GM20000 (cell line): ENCODE measurements around the gene C6orf120.

Source experiments
- DNase-seq: peaks from one replicate; pipeline ENCODE4 v3.0.0; 2012; ENCODE audit warnings: low spot score
- TF ChIP-seq, protein P1 (sequence below): IDR thresholded peaks from 2 replicates; pipeline ENCODE4 v1.5.1; 2012; ENCODE audit warnings: mild to moderate bottlenecking, control low read depth; ENCODE audit errors: extremely low read depth, missing control alignments

Gene C6orf120

GRCh38 chr6:169667716-169668115 lies 34.2 kb upstream of the C6orf120 start:
- TF ChIP-seq, protein P1, sequence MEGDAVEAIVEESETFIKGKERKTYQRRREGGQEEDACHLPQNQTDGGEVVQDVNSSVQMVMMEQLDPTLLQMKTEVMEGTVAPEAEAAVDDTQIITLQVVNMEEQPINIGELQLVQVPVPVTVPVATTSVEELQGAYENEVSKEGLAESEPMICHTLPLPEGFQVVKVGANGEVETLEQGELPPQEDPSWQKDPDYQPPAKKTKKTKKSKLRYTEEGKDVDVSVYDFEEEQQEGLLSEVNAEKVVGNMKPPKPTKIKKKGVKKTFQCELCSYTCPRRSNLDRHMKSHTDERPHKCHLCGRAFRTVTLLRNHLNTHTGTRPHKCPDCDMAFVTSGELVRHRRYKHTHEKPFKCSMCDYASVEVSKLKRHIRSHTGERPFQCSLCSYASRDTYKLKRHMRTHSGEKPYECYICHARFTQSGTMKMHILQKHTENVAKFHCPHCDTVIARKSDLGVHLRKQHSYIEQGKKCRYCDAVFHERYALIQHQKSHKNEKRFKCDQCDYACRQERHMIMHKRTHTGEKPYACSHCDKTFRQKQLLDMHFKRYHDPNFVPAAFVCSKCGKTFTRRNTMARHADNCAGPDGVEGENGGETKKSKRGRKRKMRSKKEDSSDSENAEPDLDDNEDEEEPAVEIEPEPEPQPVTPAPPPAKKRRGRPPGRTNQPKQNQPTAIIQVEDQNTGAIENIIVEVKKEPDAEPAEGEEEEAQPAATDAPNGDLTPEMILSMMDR, result no peak

GRCh38 chr6:169668203-169668847 lies 33.6 kb upstream of the C6orf120 start:
- no peak for DNase-seq
- TF ChIP-seq, protein P1, result no peak

More at GRCh38 chr6:169667716-169668115, 34.2 kb upstream of the C6orf120 start:
- no peak for DNase-seq

DNA sequence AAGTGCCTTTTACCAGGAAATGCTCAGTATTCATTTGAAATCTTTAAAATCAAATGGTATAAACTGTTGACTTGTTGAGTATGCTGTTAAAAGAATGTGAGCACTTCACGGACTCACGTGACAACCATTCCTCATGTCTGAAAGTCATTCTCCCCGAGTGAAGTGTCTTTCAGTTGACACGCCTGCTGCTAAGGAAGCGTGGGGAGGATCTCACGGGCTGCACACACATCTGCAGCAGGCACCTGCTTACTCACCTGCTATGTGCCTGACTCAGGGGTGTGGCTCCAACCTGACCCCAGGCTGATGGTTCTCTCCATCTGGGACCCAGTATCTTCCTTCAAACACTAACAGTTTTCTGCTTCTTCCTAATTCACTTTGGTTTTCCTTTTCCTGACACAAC lies 32.8 kb upstream of the C6orf120 start:
- DNase-seq, result no peak
- TF ChIP-seq, protein P1, result no peak

DNA sequence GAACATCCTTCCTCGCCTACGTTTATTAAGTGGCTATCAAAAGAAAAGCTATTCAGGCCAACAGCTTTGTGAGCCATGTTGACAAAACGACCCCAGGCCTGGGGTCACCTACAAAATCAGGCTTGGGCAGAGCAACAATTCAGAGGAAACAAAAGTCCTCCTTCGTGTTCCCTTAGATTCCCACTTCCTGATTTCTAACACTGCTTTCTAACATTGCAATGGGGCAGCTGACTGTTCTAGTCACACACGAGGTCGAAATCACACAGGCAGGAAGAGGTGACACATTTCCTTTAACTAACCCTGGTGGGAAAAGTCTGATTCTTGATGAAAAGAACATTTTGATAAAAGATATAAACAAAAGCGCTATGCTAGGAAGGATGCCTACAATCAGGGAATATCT lies 32.0 kb upstream of the C6orf120 start:
- TF ChIP-seq, protein P1, result no peak

GRCh38 chr6:169671563-169671962 lies 30.4 kb upstream of the C6orf120 start:
- DNase-seq, result no peak
- TF ChIP-seq, protein P1, result no peak

More for the DNA sequence above, 32.0 kb upstream of the C6orf120 start:
- no peak for DNase-seq

GRCh38 chr6:169675011-169675410 lies 26.9 kb upstream of the C6orf120 start:
- TF ChIP-seq, protein P1, result no peak
- no peak for DNase-seq

- no peak for DNase-seq
- TF ChIP-seq, protein P1, result no peak
These were observed 24.8 kb upstream of the C6orf120 start for GRCh38 chr6:169677096-169677495.
